Neutrophil (primary cell): Measurements from ENCODE around the gene PAM16.
A peak's percentile ranks its signal among the peaks of the same experiment; 100 is the strongest.

Experiments
- H3K27ac ChIP-seq: fragments of 200-600 bp; sonication (generic); 2 replicates; pipeline ENCODE4 v1.5.1; 2016; ENCODE audit warnings: mild to moderate bottlenecking, moderate library complexity
- H3K27me3 ChIP-seq: fragments of 200-600 bp; sonication (generic); 2 replicates; pipeline ENCODE4 v1.6.0; 2016; ENCODE audit warnings: mild to moderate bottlenecking
- H3K36me3 ChIP-seq: fragments of 200-600 bp; sonication (generic); 2 replicates; pipeline ENCODE4 v1.5.1; 2017
- H3K4me1 ChIP-seq, 2 experiments: fragments of 200-600 bp in 1 of 2; sonication (generic) in 1 of 2; 1 replicate in 1 of 2; 2 replicates in 1 of 2; pipeline versions ENCODE4 v1.5.1 to v1.6.1; 2013 to 2016; ENCODE audit warnings: low read depth in 1 of 2, low read length in 1 of 2, mild to moderate bottlenecking in 1 of 2, moderate library complexity in 1 of 2; ENCODE audit not compliant: control insufficient read depth in 1 of 2, insufficient read depth in 1 of 2
- H3K4me3 ChIP-seq, 2 experiments: fragments of 200-600 bp in 1 of 2; sonication (generic) in 1 of 2; 1 replicate in 1 of 2; 2 replicates in 1 of 2; pipeline ENCODE4 v1.5.1; 2013 to 2016; ENCODE audit warnings: low read depth in 1 of 2, low read length in 1 of 2, mild to moderate bottlenecking in 1 of 2, moderate library complexity in 1 of 2
- H3K9me3 ChIP-seq: fragments of 200-600 bp; sonication (generic); 2 replicates; pipeline ENCODE4 v1.5.1; 2016
- TF ChIP-seq, protein P1 (sequence below): fragments of 200-600 bp; sonication (generic); IDR thresholded peaks from 2 replicates; pipeline ENCODE4 v1.5.1; 2016; ENCODE audit warnings: antibody characterized with exemption

PAM16 gene

DNA sequence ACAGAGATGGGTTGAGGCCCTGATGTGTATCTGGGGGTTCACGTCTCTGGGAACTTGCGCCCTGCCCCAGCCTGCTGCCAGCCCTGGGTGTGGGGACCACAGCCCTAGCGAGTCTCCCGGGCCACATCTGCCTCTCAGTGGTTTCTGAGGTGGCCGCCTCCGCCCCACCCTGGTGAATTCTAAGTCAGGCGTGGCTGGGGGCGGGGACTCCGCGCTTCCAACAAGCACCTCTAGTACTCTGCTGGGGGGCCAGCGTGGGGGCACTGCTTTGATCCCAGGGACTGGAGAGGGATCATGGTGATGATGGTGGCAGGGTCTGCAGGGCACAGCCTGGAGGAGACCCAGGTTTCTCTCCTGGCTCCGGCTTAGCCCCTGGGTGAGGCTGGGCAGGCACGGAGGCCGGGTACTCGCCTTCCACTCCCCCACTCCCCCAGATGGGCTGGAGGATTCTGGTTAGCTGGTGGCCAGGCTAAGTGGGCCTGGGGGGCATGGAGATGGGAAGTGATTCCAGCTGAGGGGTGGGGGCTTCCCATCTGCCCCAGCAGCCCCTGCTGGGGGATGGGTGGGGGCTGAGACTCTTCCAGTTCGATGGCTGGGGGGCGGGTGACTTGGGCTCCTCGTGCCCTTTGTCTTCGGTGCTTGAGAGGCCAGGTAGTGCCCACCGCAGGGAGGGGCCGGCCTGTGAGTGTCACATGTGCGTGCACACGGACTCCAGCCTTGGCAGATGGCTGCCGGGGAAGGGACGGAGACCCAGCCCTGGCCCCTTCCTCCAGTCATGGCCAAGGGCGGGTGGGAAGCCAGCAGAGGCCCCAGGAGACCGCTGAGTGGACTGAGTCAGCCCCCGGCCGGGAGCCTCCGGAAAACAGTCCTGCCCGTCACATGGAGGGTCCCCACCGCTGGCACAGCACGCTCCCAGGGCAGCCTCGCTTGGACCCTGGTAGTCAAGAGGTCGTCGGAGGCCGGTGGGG, 31.4 kb downstream of the PAM16 start:
- H3K4me1 ChIP-seq, result peaks cover 12 to 17% of the 10 kb centered on the region in 2 experiments

DNA sequence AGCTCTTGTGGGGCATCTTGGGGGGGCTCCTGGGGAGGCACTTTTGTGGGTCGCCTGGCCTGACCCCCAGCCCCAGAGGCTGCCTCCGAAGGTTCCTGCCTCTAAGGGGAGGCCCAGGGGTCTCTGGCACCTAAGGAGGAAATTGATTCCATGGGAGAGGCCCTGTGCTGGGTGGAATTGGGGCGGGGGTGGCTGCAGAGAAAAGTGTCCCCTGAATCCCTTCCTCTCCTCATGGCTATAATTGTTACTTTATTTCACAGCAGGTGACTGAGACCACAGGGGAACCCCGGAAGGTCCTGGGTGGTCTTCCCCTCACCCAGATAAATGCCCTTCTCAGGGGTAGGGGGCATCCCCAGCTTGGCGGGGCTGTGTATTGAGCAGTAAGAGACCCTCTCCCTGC, 32.2 kb downstream of the PAM16 start:
- Histone ChIP-seq H3K4me3 (no peak overlapping the region), H3K27me3 (peaks cover 70% of the 10 kb centered on the region), H3K4me1 (peaks cover 14 to 21% of the 10 kb centered on the region in 2 experiments)

More for the DNA sequence above, 31.4 kb downstream of the PAM16 start:
- Histone ChIP-seq H3K27me3 (peaks cover 62% of the 10 kb centered on the region), H3K27ac (no peak overlapping the region), H3K9me3 (no peaks in the 10 kb centered on the region), H3K4me3 (no peak overlapping the region), H3K36me3 (no peaks in the 10 kb centered on the region)
- TF ChIP-seq, protein P1, sequence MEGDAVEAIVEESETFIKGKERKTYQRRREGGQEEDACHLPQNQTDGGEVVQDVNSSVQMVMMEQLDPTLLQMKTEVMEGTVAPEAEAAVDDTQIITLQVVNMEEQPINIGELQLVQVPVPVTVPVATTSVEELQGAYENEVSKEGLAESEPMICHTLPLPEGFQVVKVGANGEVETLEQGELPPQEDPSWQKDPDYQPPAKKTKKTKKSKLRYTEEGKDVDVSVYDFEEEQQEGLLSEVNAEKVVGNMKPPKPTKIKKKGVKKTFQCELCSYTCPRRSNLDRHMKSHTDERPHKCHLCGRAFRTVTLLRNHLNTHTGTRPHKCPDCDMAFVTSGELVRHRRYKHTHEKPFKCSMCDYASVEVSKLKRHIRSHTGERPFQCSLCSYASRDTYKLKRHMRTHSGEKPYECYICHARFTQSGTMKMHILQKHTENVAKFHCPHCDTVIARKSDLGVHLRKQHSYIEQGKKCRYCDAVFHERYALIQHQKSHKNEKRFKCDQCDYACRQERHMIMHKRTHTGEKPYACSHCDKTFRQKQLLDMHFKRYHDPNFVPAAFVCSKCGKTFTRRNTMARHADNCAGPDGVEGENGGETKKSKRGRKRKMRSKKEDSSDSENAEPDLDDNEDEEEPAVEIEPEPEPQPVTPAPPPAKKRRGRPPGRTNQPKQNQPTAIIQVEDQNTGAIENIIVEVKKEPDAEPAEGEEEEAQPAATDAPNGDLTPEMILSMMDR, result no peak

DNA sequence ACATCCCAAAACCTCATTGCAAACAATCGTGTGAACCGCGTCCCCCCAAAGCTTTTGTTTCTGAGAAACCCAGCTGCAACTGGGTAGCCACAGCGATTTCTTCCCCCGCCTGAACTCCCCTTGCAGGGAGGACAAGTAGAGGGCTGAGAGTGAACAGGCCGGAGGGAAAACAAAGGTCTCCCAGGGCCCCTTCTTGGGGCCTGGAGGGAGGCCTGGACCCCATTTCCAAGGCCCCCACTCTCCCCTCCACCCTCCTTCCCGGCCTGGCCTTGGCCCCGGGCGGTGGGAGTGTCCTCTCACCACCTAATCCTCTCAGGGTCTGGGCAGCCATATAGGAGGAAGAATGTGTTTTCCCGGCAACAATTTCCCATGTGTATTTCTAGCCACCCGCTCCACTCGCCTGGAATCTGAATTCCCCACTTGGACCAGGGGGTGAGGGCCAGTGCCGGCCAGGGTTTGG, 32.6 kb downstream of the PAM16 start:
- Histone ChIP-seq H3K27me3 (peaks cover 75% of the 10 kb centered on the region), H3K36me3 (no peaks in the 10 kb centered on the region)

More for the DNA sequence above, 32.2 kb downstream of the PAM16 start:
- Histone ChIP-seq H3K36me3 (no peaks in the 10 kb centered on the region), H3K27ac (no peak overlapping the region), H3K9me3 (no peaks in the 10 kb centered on the region)
- TF ChIP-seq, protein P1, result no peak

DNA sequence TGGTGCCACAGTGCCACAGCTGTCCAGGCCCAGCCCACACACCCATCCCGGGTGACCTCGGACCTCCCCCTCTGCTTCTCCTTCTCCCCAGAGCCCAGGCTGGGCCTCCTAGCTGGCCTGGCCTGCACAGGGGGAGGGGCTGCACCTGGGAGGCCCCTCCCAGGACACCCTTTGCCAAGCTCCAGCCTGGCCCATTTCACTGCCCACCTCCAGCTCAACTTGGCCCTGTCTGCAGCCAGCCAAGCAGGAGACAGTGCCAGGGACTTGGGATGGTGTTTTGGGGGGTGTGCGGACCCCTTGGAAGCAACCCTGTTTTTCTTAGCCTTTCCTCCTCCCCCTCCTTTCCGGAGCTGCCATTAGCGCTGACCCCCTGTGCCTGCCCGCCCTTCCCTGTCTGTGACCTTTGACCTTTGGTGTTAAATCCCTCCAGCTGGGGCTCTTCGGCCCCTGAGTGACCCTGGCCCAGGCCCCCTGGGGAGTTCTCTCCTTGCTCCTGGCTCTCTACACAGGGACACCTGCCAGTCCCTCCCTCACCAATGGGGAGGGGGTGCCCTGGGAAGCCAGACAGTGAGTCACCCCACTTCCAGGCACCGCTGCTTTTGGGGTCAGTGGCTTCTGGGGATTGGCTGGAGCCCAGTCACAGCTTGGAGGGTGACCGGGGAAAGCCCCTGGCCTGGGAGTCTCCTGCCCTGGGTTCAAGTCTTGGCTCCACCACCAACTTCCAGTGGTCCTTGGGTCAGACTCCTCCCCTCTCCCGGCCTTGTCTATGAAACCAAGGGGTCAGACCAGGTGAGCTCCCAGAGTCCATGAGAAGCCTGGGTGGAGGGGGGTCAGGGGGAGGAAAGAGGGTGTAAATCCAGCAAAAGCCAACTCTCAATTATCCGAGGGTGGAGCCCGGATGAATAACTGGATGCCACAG, 33.3 kb downstream of the PAM16 start:
- Histone ChIP-seq H3K4me1 (peaks cover 18 to 24% of the 10 kb centered on the region in 2 experiments), H3K4me3 (no peak overlapping the region), H3K9me3 (no peaks in the 10 kb centered on the region), H3K27me3 (peaks cover 81% of the 10 kb centered on the region), H3K36me3 (no peaks in the 10 kb centered on the region), H3K27ac (no peak overlapping the region)
- TF ChIP-seq, protein P1, result no peak

More for the DNA sequence above, 32.6 kb downstream of the PAM16 start:
- no peak overlapping the region for H3K4me3 ChIP-seq
- H3K4me1 ChIP-seq, result peaks cover 18 to 24% of the 10 kb centered on the region in 2 experiments
- TF ChIP-seq, protein P1, result no peak
- no peak overlapping the region for H3K27ac ChIP-seq
- H3K9me3 ChIP-seq, result no peaks in the 10 kb centered on the region

- TF ChIP-seq, protein P1, result no peak
- H3K27ac ChIP-seq, result no peak overlapping the region
- H3K27me3 ChIP-seq, result peaks cover 89% of the 10 kb centered on the region
- H3K4me3 ChIP-seq, result peak overlapping the region; percentile 49 to 52
- no peaks in the 10 kb centered on the region for H3K36me3 ChIP-seq
- H3K4me1 ChIP-seq, result peaks cover 18 to 24% of the 10 kb centered on the region in 2 experiments
- H3K9me3 ChIP-seq, result no peaks in the 10 kb centered on the region
Observed at GRCh38 chr16:4316864-4317531, 34.1 kb downstream of the PAM16 start.
